HCT116 (cell line): Measurements from ENCODE around the gene MTO1. TPM values are rescaled to one million over a fixed set of nuclear protein-coding genes. Genes with fewer than 3 reads are reported as not detected.

Experiments used
- ATAC-seq: fragments of 200-7000 bp; cut with Tn5 transposase; 2 replicates; pipeline ENCODE4 v1.9.1; 2020; ENCODE audit warnings: mild to moderate bottlenecking, moderate library complexity
- BruUV-seq: library from RNA; stranded (reverse); fragments of 400-500 nt; replicated peaks from 2 replicates; lab custom pipeline; 2021; lab: Mats Ljungman, UMichigan
- CTCF ChIA-PET: fragments of 300-600 bp; sonication (Branson Sonifier 250); formaldehyde crosslinking; loops from one replicate; lab custom pipeline; 2021; ENCODE audit warnings: antibody characterized with exemption; lab: Charles Lee
- POLR2A ChIA-PET: fragments of 300-600, 350-600 bp; sonication (Branson Sonifier 250); formaldehyde crosslinking; loops from one replicate; lab custom pipeline; 2021; ENCODE audit warnings: antibody characterized with exemption; lab: Charles Lee
- RAD21 ChIA-PET, 2 experiments: fragments of 300-600 bp; sonication (Branson Sonifier 250); formaldehyde crosslinking; loops; one replicate each; lab custom pipeline; 2023; ENCODE audit warnings: low total read pairs in 2 of 2; ENCODE audit not compliant: uncharacterized antibody in 2 of 2, unreplicated experiment in 2 of 2, low non-redundant PET in 1 of 2; lab: Charles Lee
- DNase-seq: peaks from one replicate; pipeline ENCODE4 v3.0.0-alpha.2; 2010; ENCODE audit warnings: low read depth, low spot score
- H2AFZ ChIP-seq: fragments of 200-600 bp; shearing (Covaris generic), sonication (generic); 2 replicates; pipeline ENCODE4 v1.6.1; 2017; ENCODE audit warnings: low read depth, mixed run types, mixed read lengths, antibody characterized with exemption, low read length; ENCODE audit not compliant: poor library complexity, severe bottlenecking
- H3K27ac ChIP-seq: 2 replicates; pipeline ENCODE4 v1.5.1; 2012; ENCODE audit warnings: low read depth, low read length
- H3K27me3 ChIP-seq: fragments of 200-600 bp; sonication (generic); 2 replicates; pipeline ENCODE4 v1.6.1; 2016; ENCODE audit warnings: mixed run types, low read length, mixed read lengths; ENCODE audit not compliant: insufficient read depth
- H3K36me3 ChIP-seq, 2 experiments: fragments of 200-500 bp in 1 of 2; fragments of 200-600 bp in 1 of 2; sonication (Bioruptor generic) in 1 of 2; sonication (generic) in 1 of 2; 2 replicates each; pipeline versions ENCODE4 v1.5.1 to v1.6.1; 2014 to 2016; ENCODE audit warnings: low read length in 2 of 2, inconsistent platforms in 1 of 2, mixed read lengths in 1 of 2, mixed run types in 1 of 2; ENCODE audit not compliant: insufficient read depth in 2 of 2, control insufficient read depth in 1 of 2
- H3K4me1 ChIP-seq, 2 experiments: fragments of 200-600 bp in 1 of 2; sonication (generic) in 1 of 2; 2 replicates each; pipeline versions ENCODE4 v1.5.1 to v1.6.1; 2012 to 2017; ENCODE audit warnings: low read length in 2 of 2, inconsistent platforms in 1 of 2, mild to moderate bottlenecking in 1 of 2, mixed read lengths in 1 of 2, mixed run types in 1 of 2, moderate library complexity in 1 of 2; ENCODE audit not compliant: insufficient read depth in 2 of 2, control insufficient read depth in 1 of 2
- H3K4me2 ChIP-seq: fragments of 200-600 bp; sonication (generic); 2 replicates; pipeline ENCODE4 v1.6.1; 2017; ENCODE audit warnings: mixed run types, low read length, mixed read lengths
- H3K4me3 ChIP-seq, 2 experiments: fragments of 200-600 bp in 1 of 2; sonication (generic) in 1 of 2; replicated peaks in 1 of 2; 2 replicates each; pipeline ENCODE4 v1.5.1; 2011 to 2016; ENCODE audit warnings: low read length in 2 of 2, control low read depth in 1 of 2, low read depth in 1 of 2, mild to moderate bottlenecking in 1 of 2, mixed read lengths in 1 of 2, mixed run types in 1 of 2
- H3K79me2 ChIP-seq: fragments of 200-600 bp; sonication (generic); 2 replicates; pipeline ENCODE4 v1.6.1; 2017; ENCODE audit warnings: mild to moderate bottlenecking, mixed run types, low read length, moderate library complexity, mixed read lengths; ENCODE audit not compliant: insufficient read depth
- H3K9ac ChIP-seq: fragments of 200-600 bp; sonication (generic); 2 replicates; pipeline ENCODE4 v1.6.1; 2016; ENCODE audit warnings: low read length, mixed read lengths
- H3K9me2 ChIP-seq: fragments of 200-600 bp; sonication (generic), shearing (Covaris generic); 2 replicates; pipeline ENCODE4 v1.6.1; 2017; ENCODE audit warnings: mixed run types, mild to moderate bottlenecking, moderate library complexity; ENCODE audit not compliant: insufficient read depth
- H3K9me3 ChIP-seq, 2 experiments: fragments of 200-500 bp in 1 of 2; fragments of 200-600 bp in 1 of 2; sonication (Bioruptor generic) in 1 of 2; sonication (generic) in 1 of 2; 2 replicates each; pipeline ENCODE4 v1.6.1; 2014 to 2017; ENCODE audit warnings: low read length in 2 of 2, mixed read lengths in 2 of 2, inconsistent platforms in 1 of 2, low read depth in 1 of 2, mild to moderate bottlenecking in 1 of 2, mixed run types in 1 of 2, moderate library complexity in 1 of 2; ENCODE audit not compliant: control insufficient read depth in 1 of 2, insufficient read depth in 1 of 2
- H4K20me1 ChIP-seq: fragments of 200-600 bp; sonication (generic), shearing (Covaris generic); 2 replicates; pipeline ENCODE4 v1.6.1; 2017; ENCODE audit warnings: mixed run types, mild to moderate bottlenecking, moderate library complexity; ENCODE audit not compliant: insufficient read depth
- REST ChIP-seq: IDR thresholded peaks from 2 replicates; pipeline ENCODE4 v1.6.1; 2012; ENCODE audit warnings: low read depth
- SP1 ChIP-seq: IDR thresholded peaks from 2 replicates; pipeline ENCODE4 v1.6.1; 2012; ENCODE audit warnings: low read depth
- TCF7L2 ChIP-seq: IDR thresholded peaks from 2 replicates; pipeline ENCODE4 v1.7.0; 2011; ENCODE audit warnings: borderline replicate concordance, inconsistent platforms; ENCODE audit not compliant: insufficient read depth, insufficient read length; ENCODE audit errors: extremely low read depth
- ZNF274 ChIP-seq: fragments of 200-500 bp; sonication (Bioruptor generic); IDR thresholded peaks from 2 replicates; pipeline ENCODE4 v1.6.1; 2014; ENCODE audit warnings: mild to moderate bottlenecking, low read depth, low read length, inconsistent platforms
- intact Hi-C: fragments of 100-400 bp; cut with micrococcal nuclease; formaldehyde crosslinking; loops from 2 replicates; pipeline ENCODE4 v1.10.0; 2022
- total RNA-seq: library from RNA; stranded (reverse); gene quantifications from one replicate; pipeline ENCODE4 v1.2.1, GENCODE V29; 2021; ENCODE audit not compliant: unreplicated experiment

The MTO1 gene
- total RNA-seq, 1 experiment from 2014 or later: 40.1 TPM

- CTCF ChIA-PET: no interaction called here
- Histone ChIP-seq H2AFZ (no peak overlapping the region), H3K9me3 (no peaks in the 10 kb centered on the region), H3K27me3 (no peaks in the 10 kb centered on the region), H3K4me1 (no peaks in the 10 kb centered on the region), H3K9me2 (no peaks in the 10 kb centered on the region), H3K4me2 (no peak overlapping the region), H3K27ac (no peak overlapping the region), H3K36me3 (no peaks in the 10 kb centered on the region), H3K4me3 (no peak overlapping the region), H3K9ac (no peak overlapping the region), H4K20me1 (no peaks in the 10 kb centered on the region), H3K79me2 (no peaks in the 10 kb centered on the region)
- RAD21 ChIA-PET: no interaction called here
- no peak for TF ChIP-seq SP1
- TF ChIP-seq TCF7L2: no peak
- no peak for TF ChIP-seq REST
- no peak for TF ChIP-seq ZNF274
- no TSS peak for BruUV-seq
- DNase-seq: no peak
- POLR2A ChIA-PET: no interaction called here
- intact Hi-C loops: no loop called here
- no peak for ATAC-seq
Measured at GRCh38 chr6:73443555-73443954, 18.0 kb upstream of the MTO1 start.
